Kidney (tissue), 14 donors: ENCODE data around the gene POU2F2. TPM values are rescaled to one million over a fixed set of nuclear protein-coding genes. Genes with fewer than 3 reads are reported as not detected.

Experiments used
- DNase-seq, 5 donors: peaks; one replicate each; pipeline ENCODE4 v3.0.0-alpha.2; 2013 to 2020
- FAIRE-seq: peaks from 2 replicates; lab custom pipeline; 2012; peaks lifted over from hg19 to GRCh38; lab: Jason Lieb, UNC
- H3K27ac ChIP-seq, 2 donors: one replicate each; pipeline ENCODE4 v1.7.0; 2013; ENCODE audit warnings: low read depth in 2 of 2, low read length in 2 of 2, inconsistent platforms in 1 of 2
- H3K27me3 ChIP-seq: one replicate; pipeline ENCODE4 v1.7.1; 2013; ENCODE audit warnings: low read length, inconsistent platforms; ENCODE audit not compliant: control insufficient read depth, insufficient read depth
- H3K36me3 ChIP-seq, 3 donors: one replicate each; pipeline versions ENCODE4 v1.7.0 to v1.7.1; 2013; ENCODE audit warnings: low read length in 3 of 3, control low read depth in 1 of 3, inconsistent platforms in 1 of 3; ENCODE audit not compliant: insufficient read depth in 3 of 3, control insufficient read depth in 2 of 3
- H3K4me1 ChIP-seq, 3 donors: one replicate each; pipeline versions ENCODE4 v1.7.0 to v1.7.1; 2013; ENCODE audit warnings: low read length in 3 of 3, inconsistent platforms in 1 of 3, low read depth in 1 of 3; ENCODE audit not compliant: control insufficient read depth in 2 of 3, insufficient read depth in 2 of 3
- H3K4me3 ChIP-seq, 3 donors: one replicate each; pipeline versions ENCODE4 v1.7.0 to v1.8.1; 2013; ENCODE audit warnings: low read length in 3 of 3, control low read depth in 1 of 3, inconsistent platforms in 1 of 3
- H3K9ac ChIP-seq, 3 donors: one replicate each; pipeline versions ENCODE4 v1.7.0 to v1.7.1; 2013; ENCODE audit warnings: low read length in 3 of 3, control low read depth in 1 of 3, inconsistent platforms in 1 of 3
- H3K9me3 ChIP-seq, 3 donors: one replicate each; pipeline versions ENCODE4 v1.7.0 to v1.7.1; 2013; ENCODE audit warnings: low read length in 3 of 3, control low read depth in 1 of 3, inconsistent platforms in 1 of 3; ENCODE audit not compliant: control insufficient read depth in 2 of 3, insufficient read depth in 1 of 3
- intact Hi-C: fragments of 100-400 bp; cut with DNase I; formaldehyde crosslinking; loops from one replicate; pipeline ENCODE4 v1.11.1; 2022
- polyA plus RNA-seq: library from polyadenylated mRNA; stranded (reverse); fragments of 350-450 nt; fragmentation: Illumina TruSeq; extraction: RNeasy Lipid Tissue Mini Kit (QIAGEN cat#74804); gene quantifications from one replicate; pipeline ENCODE4 v1.2.3, GENCODE V29; 2014; ENCODE audit warnings: low read depth, low replicate concordance; ENCODE audit not compliant: insufficient read depth
- total RNA-seq: library from RNA; stranded (reverse); fragmentation: NEBNext Ultra II Directional; extraction: Animal tissue kit (Norgen Biotek cat#: 25700); gene quantifications from one replicate; pipeline ENCODE4 v1.2.1, GENCODE V29; 2021
- TF ChIP-seq, protein P1 (sequence below): IDR thresholded peaks from 3 replicates; pipeline ENCODE4 v1.5.1; 2012; ENCODE audit warnings: mild to moderate bottlenecking, moderate library complexity, borderline replicate concordance; ENCODE audit not compliant: insufficient read depth; ENCODE audit errors: extremely low read depth
- donor health status: control.
- donor health status: control.
- donor health status: control.
- donor health status: control.
- donor health status: control.
- donor health status: DM: yes; HTN: yes; CAD: no.
- donor health status: Normal renal cell carcinoma (clear cell type).

POU2F2 gene
- total and polyA plus RNA-seq, 2 donors from 2014 or later = 1.3 to 9.8 TPM

DNA sequence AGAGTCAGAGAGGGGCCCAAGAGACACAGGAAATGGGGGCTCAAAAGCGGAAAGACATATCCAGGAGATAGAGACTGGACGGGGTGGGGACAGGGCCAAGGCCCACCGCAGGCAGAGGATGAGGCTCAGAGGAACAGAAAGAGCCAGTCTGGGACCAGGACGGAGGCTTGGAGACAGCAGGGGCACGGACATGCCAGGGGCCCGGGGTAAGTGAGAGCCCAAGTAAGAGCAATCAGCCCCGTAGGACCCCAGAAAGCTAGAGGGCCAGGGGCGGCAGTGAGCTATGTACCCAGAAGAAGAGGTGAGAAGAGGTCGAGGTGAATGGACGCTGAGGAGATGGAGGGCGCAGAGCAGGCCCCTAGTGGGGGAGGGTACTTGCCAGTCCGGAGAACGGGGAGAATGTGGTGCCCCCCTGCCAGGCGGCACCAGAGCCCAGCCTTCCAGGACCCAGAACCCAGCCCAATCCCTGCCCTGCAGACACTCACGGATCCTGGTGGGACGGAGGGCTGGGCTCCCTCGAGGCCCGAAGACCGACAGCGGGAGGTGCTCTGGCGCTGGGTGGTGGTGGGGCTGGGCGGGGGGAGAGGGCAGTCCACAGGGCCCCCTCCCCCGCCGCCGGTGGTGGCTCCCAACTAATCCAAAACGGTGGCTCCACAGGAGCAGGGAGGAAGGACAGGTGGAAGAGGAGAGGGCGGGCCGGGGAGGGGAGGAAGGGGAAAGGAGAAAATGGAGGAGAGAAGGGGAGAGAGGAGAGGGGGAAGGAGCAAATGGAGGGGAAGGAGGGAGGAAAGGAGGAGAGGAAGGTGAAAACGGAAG is 63.3 kb downstream of the POU2F2 start:
- H3K4me3 ChIP-seq = peak overlapping the region in 2 of 3 donors; percentile 35 to 39
- H3K9ac ChIP-seq = peak overlapping the region in 1 of 3 donors; percentile 34
- H3K27me3 ChIP-seq = no peaks in the 10 kb centered on the region
- intact Hi-C loops = no loop called here
- H3K36me3 ChIP-seq = no peaks in the 10 kb centered on the region
- TF ChIP-seq, protein P1, sequence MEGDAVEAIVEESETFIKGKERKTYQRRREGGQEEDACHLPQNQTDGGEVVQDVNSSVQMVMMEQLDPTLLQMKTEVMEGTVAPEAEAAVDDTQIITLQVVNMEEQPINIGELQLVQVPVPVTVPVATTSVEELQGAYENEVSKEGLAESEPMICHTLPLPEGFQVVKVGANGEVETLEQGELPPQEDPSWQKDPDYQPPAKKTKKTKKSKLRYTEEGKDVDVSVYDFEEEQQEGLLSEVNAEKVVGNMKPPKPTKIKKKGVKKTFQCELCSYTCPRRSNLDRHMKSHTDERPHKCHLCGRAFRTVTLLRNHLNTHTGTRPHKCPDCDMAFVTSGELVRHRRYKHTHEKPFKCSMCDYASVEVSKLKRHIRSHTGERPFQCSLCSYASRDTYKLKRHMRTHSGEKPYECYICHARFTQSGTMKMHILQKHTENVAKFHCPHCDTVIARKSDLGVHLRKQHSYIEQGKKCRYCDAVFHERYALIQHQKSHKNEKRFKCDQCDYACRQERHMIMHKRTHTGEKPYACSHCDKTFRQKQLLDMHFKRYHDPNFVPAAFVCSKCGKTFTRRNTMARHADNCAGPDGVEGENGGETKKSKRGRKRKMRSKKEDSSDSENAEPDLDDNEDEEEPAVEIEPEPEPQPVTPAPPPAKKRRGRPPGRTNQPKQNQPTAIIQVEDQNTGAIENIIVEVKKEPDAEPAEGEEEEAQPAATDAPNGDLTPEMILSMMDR = no peak
- DNase-seq (peak in 4 of 5 donors; percentile 19 to 68 (median 52)), FAIRE-seq (no peak)
- no peaks in the 10 kb centered on the region for H3K9me3 ChIP-seq
- H3K4me1 ChIP-seq = no peaks in the 10 kb centered on the region
- no peak overlapping the region for H3K27ac ChIP-seq

DNA sequence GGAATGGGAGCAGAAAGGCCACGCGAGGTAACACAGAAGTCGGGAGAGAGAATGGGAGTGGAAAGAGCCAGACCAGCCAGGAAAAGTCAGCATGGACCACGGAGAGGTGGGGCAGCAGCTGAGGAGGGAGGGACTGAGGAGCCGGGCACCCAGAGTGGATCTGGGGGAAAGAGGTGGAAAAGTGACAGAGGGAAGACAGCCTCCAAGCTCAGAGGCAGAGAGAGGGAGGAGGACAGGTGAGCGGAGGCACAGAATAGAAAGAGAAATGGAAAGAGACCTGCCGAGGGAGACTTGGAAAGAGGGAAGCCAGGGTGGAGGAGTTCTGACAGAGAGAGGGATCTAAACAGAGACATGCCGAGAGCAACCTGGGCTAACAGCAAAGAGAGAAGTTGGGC is 63.9 kb downstream of the POU2F2 start:
- DNase-seq (peak in 2 of 5 donors; percentile 29 to 54), FAIRE-seq (no peak)
- Histone ChIP-seq H3K36me3 (no peaks in the 10 kb centered on the region), H3K27ac (no peak overlapping the region), H3K9ac (no peak overlapping the region), H3K4me3 (peak overlapping the region in 2 of 3 donors; percentile 7 to 35), H3K4me1 (no peaks in the 10 kb centered on the region), H3K27me3 (no peaks in the 10 kb centered on the region), H3K9me3 (no peaks in the 10 kb centered on the region)
- intact Hi-C loops = no loop called here
- TF ChIP-seq, protein P1 = no peak

DNA sequence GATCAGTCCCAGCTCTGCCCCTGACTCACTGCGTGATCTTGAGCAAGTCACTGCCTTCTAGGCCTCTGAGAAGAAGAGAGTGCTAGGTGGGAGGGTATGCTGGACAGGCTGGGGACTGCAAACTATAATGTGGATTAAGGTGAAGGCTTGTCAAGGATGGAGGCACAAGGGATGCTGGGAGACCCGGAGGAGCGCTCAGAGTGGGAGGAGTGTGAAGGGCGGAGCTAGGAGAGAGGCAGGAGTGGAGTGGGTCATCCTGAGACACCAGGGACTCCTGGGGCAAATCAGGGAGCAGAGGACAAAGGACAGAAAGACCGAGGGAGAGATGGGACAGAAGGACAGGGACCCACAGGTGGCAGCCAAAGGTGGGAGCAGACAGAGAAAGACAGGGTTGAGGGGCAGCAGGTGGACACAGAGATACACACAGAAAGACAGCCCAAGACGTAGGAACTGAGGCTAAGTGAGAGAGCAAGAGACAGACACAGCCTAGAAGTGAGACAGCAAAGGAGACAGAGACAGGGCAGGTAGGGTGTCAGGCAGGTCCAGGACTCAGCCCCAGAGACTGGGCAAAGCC is 64.8 kb downstream of the POU2F2 start:
- no peak for FAIRE-seq
- H3K9ac ChIP-seq = no peak overlapping the region
- intact Hi-C loops = no loop called here
- peak in 2 of 5 donors; percentile 17 to 23 for DNase-seq
- TF ChIP-seq, protein P1 = no peak
- H3K9me3 ChIP-seq = no peaks in the 10 kb centered on the region
- no peaks in the 10 kb centered on the region for H3K36me3 ChIP-seq
- H3K4me1 ChIP-seq = no peaks in the 10 kb centered on the region
- no peaks in the 10 kb centered on the region for H3K27me3 ChIP-seq
- H3K27ac ChIP-seq = no peak overlapping the region
- H3K4me3 ChIP-seq = no peak overlapping the region
